ENCODE data around the gene USH2A.
"Not testable (repeated sequence)": the region's sequence is repeated elsewhere in the genome, so short reads cannot be mapped to it uniquely, and the experiment has no call there.

The USH2A gene

GRCh38 chr1:216169351-216169750 lies 253.9 kb downstream of the USH2A start:
- Histone ChIP-seq H3K36me3 (ENCODE audit: control insufficient read depth in 5 of 5, insufficient read depth in 5 of 5, low read length in 5 of 5) (no peaks in the 10 kb centered on the region), H3K9ac (ENCODE audit: low read length in 5 of 5) (no peak overlapping the region), H3K27me3 (ENCODE audit: control insufficient read depth in 5 of 5, insufficient read depth in 4 of 5, low read length in 5 of 5) (no peaks in the 10 kb centered on the region), H3K4me3 (ENCODE audit: low read depth in 1 of 5, low read length in 5 of 5) (no peak overlapping the region), H3K27ac (ENCODE audit: low read depth, low read length) (no peak overlapping the region), H3K9me3 (ENCODE audit: control insufficient read depth in 5 of 5, low read length in 5 of 5) (peaks cover 0 to 5% (median 0%) of the 10 kb centered on the region in 5 donors), H3K4me1 (ENCODE audit: control insufficient read depth in 5 of 5, insufficient read depth in 5 of 5, low read length in 5 of 5) (no peaks in the 10 kb centered on the region)

DNA sequence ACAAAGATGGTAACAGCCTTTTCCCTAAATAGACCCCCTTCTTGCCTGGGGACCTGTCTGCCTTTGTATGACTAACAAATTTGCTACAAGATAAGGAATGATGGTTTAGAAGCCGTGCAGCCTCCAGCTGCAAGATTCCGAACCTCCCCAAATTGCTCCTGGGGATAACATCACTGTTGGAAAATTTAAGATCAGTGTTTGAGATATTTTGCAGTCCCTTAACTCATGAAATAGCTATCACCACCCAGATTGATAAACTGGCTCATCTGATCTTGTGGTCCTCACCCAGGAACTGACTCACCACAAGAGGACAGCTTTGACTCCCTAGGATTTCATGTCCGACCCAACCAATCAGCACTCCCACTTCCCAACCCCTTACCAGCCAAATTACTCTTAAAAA lies 254.7 kb downstream of the USH2A start:
- H3K27me3 ChIP-seq (ENCODE audit: control insufficient read depth in 5 of 5, insufficient read depth in 4 of 5, low read length in 5 of 5), result no peaks in the 10 kb centered on the region
- H3K9me3 ChIP-seq (ENCODE audit: control insufficient read depth in 5 of 5, low read length in 5 of 5), result peaks cover 0 to 5% (median 0%) of the 10 kb centered on the region in 5 donors
- no peaks in the 10 kb centered on the region for H3K4me1 ChIP-seq (ENCODE audit: control insufficient read depth in 5 of 5, insufficient read depth in 5 of 5, low read length in 5 of 5)
- no peak overlapping the region for H3K9ac ChIP-seq (ENCODE audit: low read length in 5 of 5)
- no peak overlapping the region for H3K4me3 ChIP-seq (ENCODE audit: low read depth in 1 of 5, low read length in 5 of 5)
- H3K27ac ChIP-seq (ENCODE audit: low read depth, low read length), result no peak overlapping the region
- H3K36me3 ChIP-seq (ENCODE audit: control insufficient read depth in 5 of 5, insufficient read depth in 5 of 5, low read length in 5 of 5), result no peaks in the 10 kb centered on the region

- H3K9me3 ChIP-seq (ENCODE audit: control insufficient read depth in 5 of 5, low read length in 5 of 5), result peaks cover 0 to 8% (median 2%) of the 10 kb centered on the region in 5 donors
- no peaks in the 10 kb centered on the region for H3K36me3 ChIP-seq (ENCODE audit: control insufficient read depth in 5 of 5, insufficient read depth in 5 of 5, low read length in 5 of 5)
- no peak overlapping the region for H3K27ac ChIP-seq (ENCODE audit: low read depth, low read length)
- H3K4me3 ChIP-seq (ENCODE audit: low read depth in 1 of 5, low read length in 5 of 5), result no peak overlapping the region
- H3K27me3 ChIP-seq (ENCODE audit: control insufficient read depth in 5 of 5, insufficient read depth in 4 of 5, low read length in 5 of 5), result no peaks in the 10 kb centered on the region
- no peaks in the 10 kb centered on the region for H3K4me1 ChIP-seq (ENCODE audit: control insufficient read depth in 5 of 5, insufficient read depth in 5 of 5, low read length in 5 of 5)
- H3K9ac ChIP-seq (ENCODE audit: low read length in 5 of 5), result no peak overlapping the region
Measured at GRCh38 chr1:216154063-216154462, 269.2 kb downstream of the USH2A start.

DNA sequence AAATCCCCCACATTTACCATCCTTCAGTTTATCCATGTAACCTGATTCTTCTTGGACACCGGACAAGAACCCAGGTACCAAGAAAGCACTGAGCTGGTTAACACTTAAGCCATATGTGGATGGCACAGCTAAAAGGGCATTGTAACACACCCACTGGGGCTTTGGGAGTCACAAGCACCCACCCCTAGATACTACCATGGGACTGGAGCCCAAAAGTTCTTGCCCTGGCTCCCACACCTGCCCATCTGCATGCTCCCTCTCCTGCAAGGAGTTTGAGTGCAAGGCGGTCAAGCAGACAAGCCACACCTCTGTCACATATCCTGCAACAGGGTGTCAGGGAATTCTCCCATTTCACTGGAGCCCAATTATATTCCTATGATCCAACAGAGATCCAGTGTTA lies 270.1 kb downstream of the USH2A start:
- Histone ChIP-seq H3K27me3 (ENCODE audit: control insufficient read depth in 5 of 5, insufficient read depth in 4 of 5, low read length in 5 of 5) (no peaks in the 10 kb centered on the region), H3K4me1 (ENCODE audit: control insufficient read depth in 5 of 5, insufficient read depth in 5 of 5, low read length in 5 of 5) (no peaks in the 10 kb centered on the region), H3K9me3 (ENCODE audit: control insufficient read depth in 5 of 5, low read length in 5 of 5) (peaks cover 0 to 8% (median 2%) of the 10 kb centered on the region in 5 donors), H3K36me3 (ENCODE audit: control insufficient read depth in 5 of 5, insufficient read depth in 5 of 5, low read length in 5 of 5) (no peaks in the 10 kb centered on the region), H3K9ac (ENCODE audit: low read length in 5 of 5) (no peak overlapping the region), H3K27ac (ENCODE audit: low read depth, low read length) (no peak overlapping the region), H3K4me3 (ENCODE audit: low read depth in 1 of 5, low read length in 5 of 5) (no peak overlapping the region)

DNA sequence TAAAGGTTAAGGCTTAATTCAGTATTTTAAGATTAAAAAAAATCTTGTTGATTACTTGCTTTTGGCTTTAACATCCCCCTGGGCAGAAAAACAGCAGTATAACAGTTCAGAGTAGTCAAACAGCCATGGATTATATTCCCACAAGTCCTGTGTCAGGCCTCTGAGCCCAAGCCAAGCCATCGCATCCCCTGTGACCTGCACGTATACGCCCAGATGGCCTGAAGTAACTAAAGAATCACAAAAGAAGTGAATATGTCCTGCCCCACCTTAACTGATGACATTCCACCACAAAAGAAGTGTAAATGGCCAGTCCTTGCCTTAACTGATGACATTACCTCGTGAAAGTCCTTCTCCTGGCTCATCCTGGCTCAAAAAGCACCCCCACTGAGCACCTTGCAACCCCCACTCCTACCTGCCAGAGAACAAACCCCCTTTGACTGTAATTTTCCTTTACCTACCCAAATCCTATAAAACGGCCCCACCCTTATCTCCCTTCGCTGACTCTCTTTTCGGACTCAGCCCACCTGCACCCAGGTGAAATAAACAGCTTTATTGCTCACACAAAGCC lies 277.7 kb downstream of the USH2A start:
- not testable (repeated sequence) for H3K27me3 ChIP-seq (ENCODE audit: control insufficient read depth in 5 of 5, insufficient read depth in 4 of 5, low read length in 5 of 5); H3K4me1 ChIP-seq (ENCODE audit: control insufficient read depth in 5 of 5, insufficient read depth in 5 of 5, low read length in 5 of 5); H3K9ac ChIP-seq (ENCODE audit: low read length in 5 of 5); H3K4me3 ChIP-seq (ENCODE audit: low read depth in 1 of 5, low read length in 5 of 5); H3K9me3 ChIP-seq (ENCODE audit: control insufficient read depth in 5 of 5, low read length in 5 of 5); H3K36me3 ChIP-seq (ENCODE audit: control insufficient read depth in 5 of 5, insufficient read depth in 5 of 5, low read length in 5 of 5); H3K27ac ChIP-seq (ENCODE audit: low read depth, low read length)

GRCh38 chr1:216144661-216145450 lies 278.4 kb downstream of the USH2A start:
- Histone ChIP-seq H3K4me3 (ENCODE audit: low read depth in 1 of 5, low read length in 5 of 5) (no peak overlapping the region), H3K36me3 (ENCODE audit: control insufficient read depth in 5 of 5, insufficient read depth in 5 of 5, low read length in 5 of 5) (no peaks in the 10 kb centered on the region), H3K27ac (ENCODE audit: low read depth, low read length) (no peak overlapping the region), H3K27me3 (ENCODE audit: control insufficient read depth in 5 of 5, insufficient read depth in 4 of 5, low read length in 5 of 5) (no peaks in the 10 kb centered on the region), H3K4me1 (ENCODE audit: control insufficient read depth in 5 of 5, insufficient read depth in 5 of 5, low read length in 5 of 5) (peaks cover 0 to 9% (median 0%) of the 10 kb centered on the region in 5 donors), H3K9ac (ENCODE audit: low read length in 5 of 5) (no peak overlapping the region), H3K9me3 (ENCODE audit: control insufficient read depth in 5 of 5, low read length in 5 of 5) (no peaks in the 10 kb centered on the region)

DNA sequence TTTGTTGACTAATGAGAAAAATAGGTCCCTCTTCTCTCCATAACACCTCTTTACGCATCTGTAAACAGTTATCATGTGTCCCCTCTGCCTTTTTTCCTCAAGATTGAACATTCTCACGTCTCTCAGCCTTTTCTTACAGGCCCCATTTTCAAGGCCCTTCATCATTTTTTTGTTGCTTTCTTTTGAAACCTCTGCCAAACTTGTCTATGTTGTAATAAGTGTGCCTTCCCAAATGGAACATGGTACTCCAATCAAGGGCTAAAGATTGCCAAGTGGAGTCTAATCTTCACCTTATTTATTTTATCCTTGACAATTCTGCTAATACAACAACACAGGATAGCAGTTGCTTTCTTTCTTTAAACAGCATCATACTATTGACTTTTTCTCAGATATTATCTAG lies 280.3 kb downstream of the USH2A start:
- Histone ChIP-seq H3K36me3 (ENCODE audit: control insufficient read depth in 5 of 5, insufficient read depth in 5 of 5, low read length in 5 of 5) (no peaks in the 10 kb centered on the region), H3K4me3 (ENCODE audit: low read depth in 1 of 5, low read length in 5 of 5) (no peak overlapping the region), H3K4me1 (ENCODE audit: control insufficient read depth in 5 of 5, insufficient read depth in 5 of 5, low read length in 5 of 5) (peaks cover 0 to 9% (median 0%) of the 10 kb centered on the region in 5 donors), H3K27me3 (ENCODE audit: control insufficient read depth in 5 of 5, insufficient read depth in 4 of 5, low read length in 5 of 5) (no peaks in the 10 kb centered on the region), H3K27ac (ENCODE audit: low read depth, low read length) (no peak overlapping the region), H3K9me3 (ENCODE audit: control insufficient read depth in 5 of 5, low read length in 5 of 5) (no peaks in the 10 kb centered on the region), H3K9ac (ENCODE audit: low read length in 5 of 5) (no peak overlapping the region)

GRCh38 chr1:216140730-216141524 lies 282.3 kb downstream of the USH2A start:
- Histone ChIP-seq H3K27me3 (ENCODE audit: control insufficient read depth in 5 of 5, insufficient read depth in 4 of 5, low read length in 5 of 5) (no peaks in the 10 kb centered on the region), H3K27ac (ENCODE audit: low read depth, low read length) (no peak overlapping the region), H3K4me1 (ENCODE audit: control insufficient read depth in 5 of 5, insufficient read depth in 5 of 5, low read length in 5 of 5) (peaks cover 0 to 9% (median 0%) of the 10 kb centered on the region in 5 donors), H3K9me3 (ENCODE audit: control insufficient read depth in 5 of 5, low read length in 5 of 5) (no peaks in the 10 kb centered on the region), H3K4me3 (ENCODE audit: low read depth in 1 of 5, low read length in 5 of 5) (no peak overlapping the region), H3K9ac (ENCODE audit: low read length in 5 of 5) (no peak overlapping the region), H3K36me3 (ENCODE audit: control insufficient read depth in 5 of 5, insufficient read depth in 5 of 5, low read length in 5 of 5) (no peaks in the 10 kb centered on the region)

- Histone ChIP-seq H3K4me1 (ENCODE audit: control insufficient read depth in 5 of 5, insufficient read depth in 5 of 5, low read length in 5 of 5) (no peaks in the 10 kb centered on the region), H3K9ac (ENCODE audit: low read length in 5 of 5) (no peak overlapping the region), H3K27me3 (ENCODE audit: control insufficient read depth in 5 of 5, insufficient read depth in 4 of 5, low read length in 5 of 5) (no peaks in the 10 kb centered on the region), H3K27ac (ENCODE audit: low read depth, low read length) (no peak overlapping the region), H3K4me3 (ENCODE audit: low read depth in 1 of 5, low read length in 5 of 5) (no peak overlapping the region), H3K36me3 (ENCODE audit: control insufficient read depth in 5 of 5, insufficient read depth in 5 of 5, low read length in 5 of 5) (no peaks in the 10 kb centered on the region), H3K9me3 (ENCODE audit: control insufficient read depth in 5 of 5, low read length in 5 of 5) (no peaks in the 10 kb centered on the region)
Measured at GRCh38 chr1:216124192-216124781, 299.0 kb downstream of the USH2A start.

Data from subcutaneous abdominal adipose tissue (tissue), 5 donors.